HCT116 (cell line): Measurements from ENCODE around the gene BCKDK.

Source experiments
- CEBPB ChIP-seq: IDR thresholded peaks from 2 replicates; pipeline ENCODE4 v1.6.1; 2012; ENCODE audit warnings: low read depth
- CTCF ChIP-seq, 3 experiments: fragments of 200-600 bp in 1 of 3; sonication (generic) in 1 of 3; IDR thresholded peaks in 2 of 3; conservative IDR thresholded peaks in 1 of 3; 2 replicates each; pipeline ENCODE4 v1.5.1; 2012 to 2017; ENCODE audit warnings: low read depth in 2 of 3, low read length in 2 of 3, antibody characterized with exemption in 1 of 3, borderline replicate concordance in 1 of 3, control low read depth in 1 of 3, mild to moderate bottlenecking in 1 of 3, mixed read lengths in 1 of 3, mixed run types in 1 of 3, moderate library complexity in 1 of 3; ENCODE audit not compliant: insufficient read depth in 1 of 3
- EGR1 ChIP-seq: IDR thresholded peaks from 2 replicates; pipeline ENCODE4 v1.6.1; 2012; ENCODE audit warnings: low read depth

- TF ChIP-seq CEBPB (no peak), CTCF (IDR thresholded peaks at IDR 0.05 in 2 of 3, conservative IDR thresholded peaks at IDR 0.05 in 1 of 3; ENCODE audit: borderline replicate concordance in 1 of 3, insufficient read depth in 1 of 3, low read depth in 2 of 3, low read length in 2 of 3) (no peak), EGR1 (no peak)
These were observed 33.4 kb upstream of the BCKDK start for GRCh38 chr16:31074814-31075183.
